Measurements from ENCODE around the gene GALR3.

The GALR3 gene

DNA sequence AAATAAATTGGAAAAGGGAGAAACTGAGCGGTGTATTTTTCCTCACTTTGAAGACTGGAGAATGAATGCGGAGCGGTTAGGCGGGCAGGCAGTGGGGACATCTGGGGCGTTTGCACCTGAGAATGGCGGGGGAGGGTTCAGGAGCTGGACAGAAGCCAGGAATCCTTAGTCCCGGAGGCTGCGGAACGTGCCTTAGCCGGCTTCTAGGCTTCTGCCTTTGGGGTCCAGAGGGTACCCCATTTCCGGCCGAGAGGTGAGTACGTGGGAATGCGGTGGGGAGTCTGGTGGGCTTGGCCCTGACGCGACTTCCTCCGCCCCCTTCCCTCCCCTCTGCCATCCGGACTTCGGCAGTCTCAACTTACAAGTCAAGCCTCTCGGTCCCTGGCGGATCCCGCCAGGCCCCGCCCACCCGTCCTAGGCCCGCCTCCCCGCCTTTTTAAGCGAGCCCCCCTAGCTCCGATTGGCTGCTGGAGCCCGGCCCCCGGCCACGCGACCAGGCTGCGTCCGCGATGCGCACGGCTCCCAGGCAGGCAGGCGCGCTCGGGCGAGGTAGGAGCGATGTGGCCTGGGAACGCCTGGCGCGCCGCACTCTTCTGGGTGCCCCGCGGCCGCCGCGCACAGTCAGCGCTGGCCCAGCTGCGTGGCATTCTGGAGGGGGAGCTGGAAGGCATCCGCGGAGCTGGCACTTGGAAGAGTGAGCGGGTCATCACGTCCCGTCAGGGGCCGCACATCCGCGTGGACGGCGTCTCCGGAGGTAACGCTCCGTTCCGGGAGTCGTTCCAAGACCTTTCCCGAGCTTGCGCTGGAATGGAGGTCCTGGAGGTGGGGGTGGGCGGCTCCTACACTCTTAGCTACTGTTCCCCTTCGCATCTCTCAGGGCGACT lies 15.5 kb upstream of the GALR3 start, which contains the start of gene GCAT:
GCAT (plus strand) TSS at position 525 of the 884 bp plus-strand sequence; CDS start at position 559, 34 bp downstream.
- in situ Hi-C loops (cut with HindIII; ENCODE audit: low sequenced_read_pairs): no loop called here
- TF ChIP-seq, protein P1, sequence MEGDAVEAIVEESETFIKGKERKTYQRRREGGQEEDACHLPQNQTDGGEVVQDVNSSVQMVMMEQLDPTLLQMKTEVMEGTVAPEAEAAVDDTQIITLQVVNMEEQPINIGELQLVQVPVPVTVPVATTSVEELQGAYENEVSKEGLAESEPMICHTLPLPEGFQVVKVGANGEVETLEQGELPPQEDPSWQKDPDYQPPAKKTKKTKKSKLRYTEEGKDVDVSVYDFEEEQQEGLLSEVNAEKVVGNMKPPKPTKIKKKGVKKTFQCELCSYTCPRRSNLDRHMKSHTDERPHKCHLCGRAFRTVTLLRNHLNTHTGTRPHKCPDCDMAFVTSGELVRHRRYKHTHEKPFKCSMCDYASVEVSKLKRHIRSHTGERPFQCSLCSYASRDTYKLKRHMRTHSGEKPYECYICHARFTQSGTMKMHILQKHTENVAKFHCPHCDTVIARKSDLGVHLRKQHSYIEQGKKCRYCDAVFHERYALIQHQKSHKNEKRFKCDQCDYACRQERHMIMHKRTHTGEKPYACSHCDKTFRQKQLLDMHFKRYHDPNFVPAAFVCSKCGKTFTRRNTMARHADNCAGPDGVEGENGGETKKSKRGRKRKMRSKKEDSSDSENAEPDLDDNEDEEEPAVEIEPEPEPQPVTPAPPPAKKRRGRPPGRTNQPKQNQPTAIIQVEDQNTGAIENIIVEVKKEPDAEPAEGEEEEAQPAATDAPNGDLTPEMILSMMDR (IDR thresholded peaks at IDR 0.05; ENCODE audit: low read depth, low read length): no peak
- peak within 1 kb of the TSS; percentile 69 for H3K4me3 ChIP-seq (ENCODE audit: low read depth, low read length)
- DNase-seq (ENCODE audit: low read depth, low spot score): peak; percentile 99

DNA sequence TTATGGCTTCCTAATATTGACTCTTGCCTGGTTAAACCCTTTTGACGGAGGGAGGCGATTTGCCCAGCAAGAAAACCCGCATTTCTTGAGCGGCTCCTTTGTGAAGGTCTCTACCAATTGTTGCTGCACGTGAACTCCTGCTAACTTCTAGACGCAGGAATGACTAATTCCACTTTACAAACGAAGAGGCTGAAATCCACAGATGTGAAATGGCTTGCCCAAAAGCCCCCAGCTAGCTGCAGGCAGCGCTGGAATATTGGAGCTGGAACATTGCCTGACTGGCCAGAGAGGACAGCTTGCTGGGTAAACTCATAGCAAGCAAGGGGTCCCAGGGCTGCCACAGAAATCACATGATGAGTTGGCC lies 14.9 kb upstream of the GALR3 start:
- in situ Hi-C loops (cut with HindIII; ENCODE audit: low sequenced_read_pairs): no loop called here
- TF ChIP-seq, protein P1 (IDR thresholded peaks at IDR 0.05; ENCODE audit: low read depth, low read length): no peak
- H3K4me3 ChIP-seq (ENCODE audit: low read depth, low read length): peak overlapping the region; percentile 69
- DNase-seq (ENCODE audit: low read depth, low spot score): no peak

DNA sequence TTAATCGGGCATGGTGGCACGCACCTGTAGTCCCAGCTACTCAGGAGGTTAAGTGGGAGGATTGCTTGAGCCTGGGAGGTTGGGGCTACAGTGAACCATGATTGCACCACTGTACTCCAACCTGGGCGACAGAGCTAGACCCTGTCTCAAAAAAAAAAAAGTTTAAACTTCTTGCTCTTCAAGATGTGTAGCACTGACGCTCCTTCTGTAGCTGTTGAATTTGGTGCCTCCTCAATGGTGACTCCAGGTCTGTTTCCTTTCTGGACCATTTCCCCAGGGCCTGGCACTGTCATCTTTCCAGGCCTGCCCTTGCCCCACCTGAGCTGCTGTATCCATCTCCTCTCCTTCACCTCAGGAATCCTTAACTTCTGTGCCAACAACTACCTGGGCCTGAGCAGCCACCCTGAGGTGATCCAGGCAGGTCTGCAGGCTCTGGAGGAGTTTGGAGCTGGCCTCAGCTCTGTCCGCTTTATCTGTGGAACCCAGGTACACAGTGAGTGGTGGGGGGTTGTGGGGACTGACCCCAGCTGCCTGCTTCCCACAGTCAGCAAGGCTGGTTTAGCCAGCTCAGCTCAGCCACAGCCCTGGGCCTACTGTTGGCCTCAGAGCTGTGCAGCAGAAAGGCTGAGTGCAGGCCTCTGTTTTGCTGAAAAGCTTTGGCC lies 13.4 kb upstream of the GALR3 start:
- TF ChIP-seq, protein P1 (IDR thresholded peaks at IDR 0.05; ENCODE audit: low read depth, low read length): no peak
- in situ Hi-C loops (cut with HindIII; ENCODE audit: low sequenced_read_pairs): no loop called here

DNA sequence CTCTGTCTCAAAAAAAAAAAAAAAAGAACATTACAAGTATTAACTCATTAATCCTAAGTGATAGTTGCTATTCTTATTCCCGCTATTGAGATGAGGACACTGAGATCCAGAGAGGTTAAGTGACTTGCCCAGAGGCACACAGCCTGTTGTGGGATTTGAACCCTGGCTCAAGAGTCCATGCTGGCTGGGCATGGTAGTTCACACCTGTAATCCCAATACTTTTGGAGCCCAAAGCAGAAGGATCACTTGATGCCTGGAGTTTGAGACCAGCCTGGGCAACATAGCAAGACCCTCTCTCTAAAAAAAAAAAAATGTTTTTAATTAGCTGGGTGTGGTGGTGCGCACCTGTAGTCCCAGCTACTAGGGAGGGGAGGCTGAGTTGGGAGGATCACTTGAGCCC lies 11.3 kb upstream of the GALR3 start:
- DNase-seq (ENCODE audit: low read depth, low spot score): no peak
- TF ChIP-seq, protein P1 (IDR thresholded peaks at IDR 0.05; ENCODE audit: low read depth, low read length): no peak
- in situ Hi-C loops (cut with HindIII; ENCODE audit: low sequenced_read_pairs): no loop called here
- H3K4me3 ChIP-seq (ENCODE audit: low read depth, low read length): no peak overlapping the region

More for the DNA sequence above, 13.4 kb upstream of the GALR3 start:
- DNase-seq (ENCODE audit: low read depth, low spot score): no peak
- H3K4me3 ChIP-seq (ENCODE audit: low read depth, low read length): no peak overlapping the region

DNA sequence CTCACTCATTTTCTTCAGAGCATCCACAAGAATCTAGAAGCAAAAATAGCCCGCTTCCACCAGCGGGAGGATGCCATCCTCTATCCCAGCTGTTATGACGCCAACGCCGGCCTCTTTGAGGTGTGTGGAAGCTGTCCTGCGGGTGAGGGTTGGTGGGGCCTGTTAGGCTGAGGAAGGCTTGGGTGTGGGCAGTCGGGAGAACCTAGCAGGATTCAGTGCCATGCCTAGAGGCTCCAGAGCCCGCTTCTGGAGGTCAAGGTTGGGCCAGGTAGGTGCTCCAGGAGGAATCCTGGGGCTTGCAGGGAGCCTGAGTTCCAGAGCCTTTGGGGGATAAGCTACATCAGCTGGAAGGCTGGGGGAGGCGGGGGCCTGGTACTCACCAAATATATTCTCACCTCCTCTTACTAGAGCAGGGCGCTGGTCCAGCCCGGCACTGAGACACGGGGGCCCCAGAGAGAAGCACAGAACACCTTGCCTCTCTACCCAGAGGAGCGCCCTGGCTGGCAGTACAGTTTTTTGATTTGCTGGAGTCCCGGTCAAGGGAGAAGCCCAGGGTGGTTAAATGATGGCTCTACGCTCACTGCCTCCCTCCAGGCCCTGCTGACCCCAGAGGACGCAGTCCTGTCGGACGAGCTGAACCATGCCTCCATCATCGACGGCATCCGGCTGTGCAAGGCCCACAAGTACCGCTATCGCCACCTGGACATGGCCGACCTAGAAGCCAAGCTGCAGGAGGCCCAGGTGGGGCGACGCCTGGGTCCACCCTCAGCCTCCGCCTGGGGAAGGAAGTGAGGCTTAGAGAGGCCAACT lies 10.1 kb upstream of the GALR3 start:
- in situ Hi-C loops (cut with HindIII; ENCODE audit: low sequenced_read_pairs): no loop called here
- DNase-seq (ENCODE audit: low read depth, low spot score): no peak
- TF ChIP-seq, protein P1 (IDR thresholded peaks at IDR 0.05; ENCODE audit: low read depth, low read length): no peak
- no peak overlapping the region for H3K4me3 ChIP-seq (ENCODE audit: low read depth, low read length)

DNA sequence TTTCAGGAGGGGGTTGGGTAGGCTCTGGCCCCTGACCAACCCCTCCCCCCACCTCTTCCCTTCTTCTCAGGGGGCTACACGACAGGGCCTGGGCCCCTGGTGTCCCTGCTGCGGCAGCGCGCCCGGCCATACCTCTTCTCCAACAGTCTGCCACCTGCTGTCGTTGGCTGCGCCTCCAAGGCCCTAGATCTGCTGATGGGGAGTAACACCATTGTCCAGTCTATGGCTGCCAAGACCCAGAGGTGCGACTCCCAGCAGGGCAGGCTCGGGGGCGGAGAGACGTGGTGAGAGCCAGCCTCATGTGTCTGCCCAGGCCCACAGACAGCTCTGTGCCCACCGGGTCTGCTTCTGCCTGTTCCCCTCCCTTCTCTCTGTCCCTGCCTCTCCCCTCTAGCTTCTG lies 7.6 kb upstream of the GALR3 start:
- no peak for DNase-seq (ENCODE audit: low read depth, low spot score)
- no peak overlapping the region for H3K4me3 ChIP-seq (ENCODE audit: low read depth, low read length)
- TF ChIP-seq, protein P1 (IDR thresholded peaks at IDR 0.05; ENCODE audit: low read depth, low read length): no peak
- in situ Hi-C loops (cut with HindIII; ENCODE audit: low sequenced_read_pairs): no loop called here

Data from astrocyte of the spinal cord (primary cell).